Right atrium auricular region (tissue), 2 donors: ENCODE results near the gene PRSS38. TPM values are rescaled to one million over a fixed set of nuclear protein-coding genes. Genes with fewer than 3 reads are reported as not detected.
A peak's percentile ranks its signal among the peaks of the same experiment; 100 is the strongest.

ENCODE experiments used
- DNase-seq: peaks from one replicate; pipeline ENCODE4 v3.0.0-alpha.2; 2019; ENCODE audit warnings: low spot score
- H3K27ac ChIP-seq, 2 donors: fragments of 200-600 bp; sonication (generic); 1 replicate in 1 of 2; 2 replicates in 1 of 2; pipeline ENCODE4 v1.5.1; 2016 to 2019
- H3K27me3 ChIP-seq, 2 donors: fragments of 200-600 bp; sonication (generic); one replicate each; pipeline versions ENCODE4 v1.5.1 to v1.6.0; 2017 to 2019
- H3K36me3 ChIP-seq: fragments of 200-600 bp; sonication (generic); one replicate; pipeline ENCODE4 v1.5.1; 2016
- H3K4me1 ChIP-seq, 2 donors: fragments of 200-600 bp; sonication (generic); one replicate each; pipeline versions ENCODE4 v1.5.1 to v1.6.0; 2017 to 2019
- H3K4me3 ChIP-seq, 2 donors: fragments of 200-600 bp; sonication (generic); 1 replicate in 1 of 2; 2 replicates in 1 of 2; pipeline ENCODE4 v1.5.1; 2017 to 2019; ENCODE audit warnings: mild to moderate bottlenecking in 1 of 2, moderate library complexity in 1 of 2
- H3K9me3 ChIP-seq, 2 donors: fragments of 200-600 bp; sonication (generic); one replicate each; pipeline ENCODE4 v1.5.1; 2019
- CTCF ChIP-seq, 2 donors: fragments of 200-600 bp; sonication (generic); IDR thresholded peaks; one replicate each; pipeline ENCODE4 v1.5.1; 2019; ENCODE audit warnings: antibody characterized with exemption in 2 of 2
- total RNA-seq, 2 donors: library from RNA; depleted of rRNA; stranded (reverse); fragments of >200 nt; gene quantifications; one replicate each; pipeline ENCODE4 v1.1.0, GENCODE V29; 2016

PRSS38 gene
- total RNA-seq, 2 donors from 2014 or later = not detected

GRCh38 chr1:227889047-227889862 is 73.8 kb downstream of the PRSS38 start:
- DNase-seq = peak; percentile 58
- H3K27me3 ChIP-seq = no peaks in the 10 kb centered on the region
- H3K27ac ChIP-seq = no peak overlapping the region
- peaks cover 0 to 27% of the 10 kb centered on the region in 2 donors for H3K4me1 ChIP-seq
- H3K9me3 ChIP-seq = no peaks in the 10 kb centered on the region
- no peak for TF ChIP-seq CTCF (IDR thresholded peaks at IDR 0.05)
- H3K4me3 ChIP-seq = no peak overlapping the region
- H3K36me3 ChIP-seq = no peaks in the 10 kb centered on the region

GRCh38 chr1:227889863-227890405 is 74.5 kb downstream of the PRSS38 start:
- Histone ChIP-seq H3K4me3 (no peak overlapping the region), H3K36me3 (no peaks in the 10 kb centered on the region), H3K9me3 (no peaks in the 10 kb centered on the region), H3K4me1 (peaks cover 0 to 27% of the 10 kb centered on the region in 2 donors), H3K27me3 (no peaks in the 10 kb centered on the region), H3K27ac (no peak overlapping the region)
- no peak for TF ChIP-seq CTCF (IDR thresholded peaks at IDR 0.05)
- DNase-seq = peak; percentile 58

- no peak overlapping the region for H3K27ac ChIP-seq
- no peak for TF ChIP-seq CTCF (IDR thresholded peaks at IDR 0.05)
- H3K4me1 ChIP-seq = peaks cover 0 to 20% of the 10 kb centered on the region in 2 donors
- no peaks in the 10 kb centered on the region for H3K27me3 ChIP-seq
- H3K9me3 ChIP-seq = no peaks in the 10 kb centered on the region
- DNase-seq = peak; percentile 55
- H3K36me3 ChIP-seq = no peaks in the 10 kb centered on the region
- no peak overlapping the region for H3K4me3 ChIP-seq
Measured at GRCh38 chr1:227890451-227891222, 75.2 kb downstream of the PRSS38 start.

GRCh38 chr1:227891223-227891954 is 75.9 kb downstream of the PRSS38 start:
- H3K4me1 ChIP-seq = peaks cover 0 to 13% of the 10 kb centered on the region in 2 donors

More at GRCh38 chr1:227891223-227891954, 75.9 kb downstream of the PRSS38 start:
- H3K9me3 ChIP-seq = no peaks in the 10 kb centered on the region
- H3K27me3 ChIP-seq = no peaks in the 10 kb centered on the region
- DNase-seq = peak; percentile 52
- no peak overlapping the region for H3K4me3 ChIP-seq
- H3K27ac ChIP-seq = no peak overlapping the region
- no peak for TF ChIP-seq CTCF (IDR thresholded peaks at IDR 0.05)
- no peaks in the 10 kb centered on the region for H3K36me3 ChIP-seq
